H9 (cell line): ENCODE measurements around the gene HADH. TPM values are rescaled to one million over a fixed set of nuclear protein-coding genes. Genes with fewer than 3 reads are reported as not detected.

ENCODE experiments used
- DNase-seq: peaks from one replicate; pipeline ENCODE4 v3.0.0-alpha.2; 2017
- H2AFZ ChIP-seq: one replicate; pipeline ENCODE4 v1.6.1; 2013; ENCODE audit warnings: mild to moderate bottlenecking, low read length, control low read depth, moderate library complexity
- H2AK5ac ChIP-seq: 2 replicates; pipeline ENCODE4 v1.6.1; 2013; ENCODE audit warnings: low read length, control low read depth, mixed read lengths; ENCODE audit not compliant: insufficient read length
- H2BK120ac ChIP-seq: one replicate; pipeline ENCODE4 v1.6.1; 2013; ENCODE audit warnings: low read depth, mild to moderate bottlenecking, low read length, control low read depth, inconsistent platforms; ENCODE audit not compliant: poor library complexity, severe bottlenecking
- H2BK12ac ChIP-seq: 2 replicates; pipeline ENCODE4 v1.6.1; 2013; ENCODE audit warnings: low read length, control low read depth, mixed read lengths, low read depth; ENCODE audit not compliant: insufficient read length
- H2BK15ac ChIP-seq: 2 replicates; pipeline ENCODE4 v1.6.1; 2013; ENCODE audit warnings: low read depth, low read length, control low read depth
- H2BK20ac ChIP-seq: one replicate; pipeline ENCODE4 v1.6.1; 2013; ENCODE audit warnings: low read depth, mild to moderate bottlenecking, low read length, control low read depth, inconsistent platforms; ENCODE audit not compliant: poor library complexity, severe bottlenecking
- H2BK5ac ChIP-seq: 2 replicates; pipeline ENCODE4 v1.6.1; 2013; ENCODE audit warnings: low read length, control low read depth, mixed read lengths; ENCODE audit not compliant: insufficient read length
- H3K14ac ChIP-seq: 2 replicates; pipeline ENCODE4 v1.6.1; 2013; ENCODE audit warnings: low read length, control low read depth; ENCODE audit not compliant: insufficient read depth
- H3K18ac ChIP-seq: 2 replicates; pipeline ENCODE4 v1.6.1; 2013; ENCODE audit warnings: low read depth, mild to moderate bottlenecking, mixed read lengths, low read length, control low read depth; ENCODE audit not compliant: insufficient read length
- H3K23ac ChIP-seq: 2 replicates; pipeline ENCODE4 v1.6.1; 2013; ENCODE audit warnings: low read length, control low read depth, mixed read lengths, low read depth; ENCODE audit not compliant: insufficient read length
- H3K23me2 ChIP-seq: 2 replicates; pipeline ENCODE4 v1.6.1; 2013; ENCODE audit warnings: low read depth, mild to moderate bottlenecking, mixed read lengths, low read length, control low read depth; ENCODE audit not compliant: insufficient read length, poor library complexity, severe bottlenecking
- H3K27ac ChIP-seq: 2 replicates; pipeline ENCODE4 v1.5.1; 2013; ENCODE audit warnings: low read length, control low read depth, mixed read lengths, low read depth; ENCODE audit not compliant: insufficient read length
- H3K27me3 ChIP-seq: 2 replicates; pipeline ENCODE4 v1.6.1; 2013; ENCODE audit warnings: low read length, control low read depth, inconsistent platforms; ENCODE audit not compliant: insufficient read depth
- H3K4ac ChIP-seq: 2 replicates; pipeline ENCODE4 v1.6.1; 2013; ENCODE audit warnings: low read depth, mild to moderate bottlenecking, control low read depth, inconsistent platforms, low read length, moderate library complexity
- H3K4me1 ChIP-seq: 2 replicates; pipeline ENCODE4 v1.6.1; 2013; ENCODE audit warnings: low read length, control low read depth, inconsistent platforms; ENCODE audit not compliant: insufficient read depth
- H3K4me2 ChIP-seq: 2 replicates; pipeline ENCODE4 v1.6.1; 2013; ENCODE audit warnings: low read length, control low read depth, mixed read lengths; ENCODE audit not compliant: insufficient read length, insufficient read depth
- H3K56ac ChIP-seq: 2 replicates; pipeline ENCODE4 v1.6.1; 2013; ENCODE audit warnings: low read depth, mild to moderate bottlenecking, mixed read lengths, low read length, control low read depth; ENCODE audit not compliant: insufficient read length
- H3K79me1 ChIP-seq: 2 replicates; pipeline ENCODE4 v1.6.1; 2013; ENCODE audit warnings: low read depth, mild to moderate bottlenecking, moderate library complexity, low read length, control low read depth, inconsistent platforms; ENCODE audit not compliant: insufficient read depth, poor library complexity, severe bottlenecking
- H3K79me2 ChIP-seq: 2 replicates; pipeline ENCODE4 v1.6.1; 2013; ENCODE audit warnings: low read length, control low read depth, inconsistent platforms; ENCODE audit not compliant: insufficient read depth
- H3K9ac ChIP-seq: 2 replicates; pipeline ENCODE4 v1.6.1; 2013; ENCODE audit warnings: low read length, control low read depth, mixed read lengths; ENCODE audit not compliant: insufficient read length; ENCODE audit errors: extremely low read depth
- H3K9me3 ChIP-seq: one replicate; pipeline ENCODE4 v1.6.1; 2013; ENCODE audit warnings: low read depth, low read length, inconsistent platforms; ENCODE audit not compliant: control insufficient read depth
- H3T11ph ChIP-seq: one replicate; pipeline ENCODE4 v1.6.1; 2013; ENCODE audit warnings: mild to moderate bottlenecking, low read length, control low read depth, inconsistent platforms
- H4K20me1 ChIP-seq: one replicate; pipeline ENCODE4 v1.6.1; 2013; ENCODE audit not compliant: control insufficient read depth, insufficient read length, insufficient read depth
- H4K5ac ChIP-seq: 2 replicates; pipeline ENCODE4 v1.6.1; 2013; ENCODE audit warnings: low read depth, mild to moderate bottlenecking, mixed read lengths, low read length, control low read depth; ENCODE audit not compliant: insufficient read length
- H4K8ac ChIP-seq: replicated peaks from 2 replicates; pipeline ENCODE4 v1.6.1; 2013; ENCODE audit warnings: low read length, control low read depth, mixed read lengths, low read depth; ENCODE audit not compliant: insufficient read length
- H4K91ac ChIP-seq: 2 replicates; pipeline ENCODE4 v1.6.1; 2013; ENCODE audit warnings: low read depth, mild to moderate bottlenecking, moderate library complexity, mixed read lengths, low read length, control low read depth; ENCODE audit not compliant: insufficient read length
- H3K27ac Mint-ChIP-seq, 3 experiments: 2 replicates in 2 of 3; 3 replicates in 1 of 3; pipeline ENCODE4 v1.8.0; 2020 to 2021; ENCODE audit warnings: mixed read lengths in 3 of 3, mild to moderate bottlenecking in 1 of 3, moderate library complexity in 1 of 3
- H3K27me3 Mint-ChIP-seq: 2 replicates; pipeline ENCODE4 v1.8.0; 2021; ENCODE audit warnings: low read depth, mild to moderate bottlenecking, moderate library complexity, mixed read lengths
- H3K36me3 Mint-ChIP-seq, 3 experiments: 2 replicates in 2 of 3; 3 replicates in 1 of 3; pipeline ENCODE4 v1.8.0; 2020 to 2021; ENCODE audit warnings: low read depth in 3 of 3, mixed read lengths in 3 of 3; ENCODE audit not compliant: insufficient read depth in 1 of 3
- H3K4me1 Mint-ChIP-seq, 2 experiments: 2 replicates each; pipeline ENCODE4 v1.8.0; 2020; ENCODE audit warnings: mixed read lengths in 2 of 2
- H3K4me3 Mint-ChIP-seq, 2 experiments: 2 replicates in 1 of 2; 3 replicates in 1 of 2; pipeline ENCODE4 v1.8.0; 2020 to 2021; ENCODE audit warnings: mild to moderate bottlenecking in 2 of 2, mixed read lengths in 2 of 2, moderate library complexity in 1 of 2
- H3K9me3 Mint-ChIP-seq, 2 experiments: 2 replicates in 1 of 2; 3 replicates in 1 of 2; pipeline ENCODE4 v1.8.0; 2020; ENCODE audit warnings: mild to moderate bottlenecking in 2 of 2, mixed read lengths in 2 of 2, moderate library complexity in 1 of 2
- CTCF ChIP-seq: fragments of 200-600 bp; sonication (generic); conservative IDR thresholded peaks from 3 replicates; pipeline ENCODE4 v1.8.0; 2021; ENCODE audit warnings: antibody characterized with exemption, mild to moderate bottlenecking
- WGBS: extraction: QIAGEN DNeasy Blood & Tissue Kit; methylation state at CpG from one replicate; pipeline ENCODE4 v1.1.7; 2013; ENCODE audit warnings: missing lambda C conversion rate, low lambda C conversion rate, mixed read lengths; ENCODE audit not compliant: insufficient read length; ENCODE audit errors: extremely low coverage; 5-methylcytosine and 5-hydroxymethylcytosine counted together
- total RNA-seq: library from RNA; stranded (reverse); gene quantifications from 2 replicates; pipeline ENCODE4 v1.2.1, GENCODE V29; 2021

Gene HADH
- total RNA-seq, 1 experiment from 2014 or later: 44.4 TPM

GRCh38 chr4:108048997-108049396 lies 59.3 kb downstream of the HADH start:
- Mint-ChIP-seq H3K4me1 (peaks cover 9 to 10% of the 10 kb centered on the region in 2 experiments), H3K27ac (no peak overlapping the region), H3K9me3 (no peaks in the 10 kb centered on the region), H3K4me3 (no peak overlapping the region; a peak in 1 of 5 replicates), H3K36me3 (no peaks in the 10 kb centered on the region; a peak in 1 of 7 replicates), H3K27me3 (peaks cover 47% of the 10 kb centered on the region)
- H3K23me2 ChIP-seq: no peaks in the 10 kb centered on the region
- DNase-seq: no peak
- no peak overlapping the region for H3K4ac ChIP-seq
- TF ChIP-seq CTCF: no peak
- no peak overlapping the region for H4K8ac ChIP-seq
- no CpG with 5 or more reads among the region's 7 CpGs for WGBS
- H3K23ac ChIP-seq: no peak overlapping the region
- no peak overlapping the region for H3K9ac ChIP-seq
- no peaks in the 10 kb centered on the region for H3K79me2 ChIP-seq
- H2BK5ac ChIP-seq: no peak overlapping the region
- H2BK12ac ChIP-seq: no peak overlapping the region
- H2BK15ac ChIP-seq: no peak overlapping the region
- no peak overlapping the region for H4K91ac ChIP-seq
- H3K9me3 ChIP-seq: no peaks in the 10 kb centered on the region
- no peak overlapping the region for H2BK120ac ChIP-seq
- no peak overlapping the region for H3K4me2 ChIP-seq
- H3K18ac ChIP-seq: no peak overlapping the region
- peaks cover 3% of the 10 kb centered on the region; the same call in 1 of the 2 replicates for H3K4me1 ChIP-seq
- no peak overlapping the region for H4K5ac ChIP-seq
- no peak overlapping the region for H3K14ac ChIP-seq
- H4K20me1 ChIP-seq: no peaks in the 10 kb centered on the region
- H3K27me3 ChIP-seq: no peaks in the 10 kb centered on the region; the same call in 1 of the 2 replicates
- no peak overlapping the region for H3T11ph ChIP-seq
- no peak overlapping the region for H3K56ac ChIP-seq
- no peak overlapping the region for H2BK20ac ChIP-seq
- no peak overlapping the region for H2AFZ ChIP-seq
- no peaks in the 10 kb centered on the region for H3K79me1 ChIP-seq
- no peak overlapping the region for H2AK5ac ChIP-seq
- no peak overlapping the region for H3K27ac ChIP-seq
